Liver (tissue), 10 donors: ENCODE measurements around the gene NHS. TPM values are rescaled to one million over a fixed set of nuclear protein-coding genes. Genes with fewer than 3 reads are reported as not detected.

Experiments used
- DNase-seq: peaks from one replicate; pipeline ENCODE4 v3.0.0-alpha.2; 2017; ENCODE audit warnings: low spot score
- H3K27ac ChIP-seq, 2 donors: one replicate each; pipeline ENCODE4 v1.7.0; 2013; ENCODE audit warnings: inconsistent platforms in 2 of 2, low read length in 2 of 2, control low read depth in 1 of 2, low read depth in 1 of 2, mild to moderate bottlenecking in 1 of 2
- H3K27me3 ChIP-seq, 4 donors: one replicate each; pipeline versions ENCODE4 v1.6.1 to v1.7.0; 2013; ENCODE audit warnings: low read length in 3 of 4, inconsistent platforms in 1 of 4, mild to moderate bottlenecking in 1 of 4, moderate library complexity in 1 of 4; ENCODE audit not compliant: control insufficient read depth in 4 of 4, insufficient read depth in 4 of 4
- H3K36me3 ChIP-seq, 4 donors: one replicate each; pipeline versions ENCODE4 v1.6.1 to v1.7.0; 2013; ENCODE audit warnings: low read length in 3 of 4, mild to moderate bottlenecking in 3 of 4, low read depth in 1 of 4, moderate library complexity in 1 of 4; ENCODE audit not compliant: control insufficient read depth in 4 of 4, insufficient read depth in 3 of 4
- H3K4me1 ChIP-seq, 4 donors: one replicate each; pipeline versions ENCODE4 v1.6.1 to v1.7.0; 2013; ENCODE audit warnings: low read length in 3 of 4, mild to moderate bottlenecking in 3 of 4, moderate library complexity in 1 of 4; ENCODE audit not compliant: control insufficient read depth in 4 of 4, insufficient read depth in 4 of 4
- H3K4me3 ChIP-seq, 3 donors: one replicate each; pipeline versions ENCODE4 v1.6.1 to v1.7.0; 2013; ENCODE audit warnings: low read length in 3 of 3, control low read depth in 1 of 3, low read depth in 1 of 3, mild to moderate bottlenecking in 1 of 3
- H3K9ac ChIP-seq, 2 donors: one replicate each; pipeline ENCODE4 v1.7.0; 2013; ENCODE audit warnings: low read length in 2 of 2, mild to moderate bottlenecking in 2 of 2, moderate library complexity in 2 of 2, control low read depth in 1 of 2, low read depth in 1 of 2
- H3K9me3 ChIP-seq, 4 donors: one replicate each; pipeline versions ENCODE4 v1.6.1 to v1.7.0; 2013; ENCODE audit warnings: low read length in 3 of 4; ENCODE audit not compliant: control insufficient read depth in 4 of 4
- GABPA ChIP-seq, 2 donors: IDR thresholded peaks in 1 of 2; conservative IDR thresholded peaks in 1 of 2; 2 replicates each; pipeline ENCODE4 v1.6.1; 2016; ENCODE audit warnings: antibody characterized with exemption in 2 of 2, mild to moderate bottlenecking in 1 of 2, moderate library complexity in 1 of 2
- JUND ChIP-seq, 2 donors: IDR thresholded peaks; 2 replicates each; pipeline ENCODE4 v1.6.1; 2016; ENCODE audit warnings: antibody characterized with exemption in 2 of 2
- NR2F2 ChIP-seq: IDR thresholded peaks from 2 replicates; pipeline ENCODE4 v1.6.1; 2016; ENCODE audit warnings: antibody characterized with exemption
- RXRA ChIP-seq, 2 donors: IDR thresholded peaks; 2 replicates each; pipeline ENCODE4 v1.6.1; 2017 to 2018; ENCODE audit warnings: antibody characterized with exemption in 2 of 2, mild to moderate bottlenecking in 1 of 2
- YY1 ChIP-seq: IDR thresholded peaks from 2 replicates; pipeline ENCODE4 v1.6.1; 2016; ENCODE audit warnings: antibody characterized with exemption, mild to moderate bottlenecking
- WGBS: extraction: QIAGEN DNeasy Blood & Tissue Kit; methylation state at CpG from one replicate; pipeline ENCODE4 v1.1.7; 2013; 5-methylcytosine and 5-hydroxymethylcytosine counted together
- polyA plus RNA-seq, 2 donors: library from polyadenylated mRNA; stranded (reverse) in 1 of 2; unstranded in 1 of 2; fragments of 200-250 nt in 1 of 2; fragments of >200 nt in 1 of 2; fragmentation: Nextera tagmentation in 1 of 2; extraction: Ambion mirVana in 1 of 2; gene quantifications; one replicate each; pipeline versions ENCODE4 v1.2.1 to v1.2.3, GENCODE V29; 2013 to 2015
- small RNA-seq: library from RNA; depleted of rRNA; stranded (forward); fragments of <200 nt; gene quantifications from one replicate; pipeline ENCODE3, GENCODE V24; 2014
- total RNA-seq, 2 donors: library from RNA; depleted of rRNA; stranded (reverse); fragments of >200 nt; gene quantifications; one replicate each; pipeline ENCODE4 v1.2.3, GENCODE V29; 2014
- TF ChIP-seq, protein P1 (sequence below): IDR thresholded peaks from 2 replicates; pipeline ENCODE4 v1.6.1; 2016; ENCODE audit warnings: antibody characterized with exemption
- donor health status: healthy.
- donor health status: healthy.
- donor health status: healthy.
- donor health status: healthy.
- donor health status: healthy.

NHS gene
- total and polyA plus RNA-seq, 4 donors: 0.03 to 0.17 (median 0.10) TPM

DNA sequence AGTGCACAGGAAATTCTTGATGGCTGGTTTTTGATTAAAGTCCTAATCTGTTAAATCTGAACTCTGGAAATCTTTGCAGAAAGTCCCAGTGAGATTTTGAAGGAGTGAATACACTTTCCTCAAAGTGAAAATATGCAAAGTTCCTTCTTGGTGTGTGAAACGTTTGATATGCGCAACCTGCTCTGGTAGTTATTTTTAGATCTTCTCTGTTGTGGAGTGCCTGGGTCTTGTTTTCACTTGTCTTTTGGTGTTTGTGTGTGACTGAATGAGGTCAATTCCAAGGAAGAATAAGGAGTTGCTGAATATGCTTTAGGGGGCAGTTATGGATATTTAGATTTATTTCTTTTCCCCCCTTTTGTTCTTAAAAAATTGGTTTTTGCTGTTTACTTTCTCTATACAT is 404.0 kb downstream of the NHS start (continued):
- TF ChIP-seq GABPA (IDR thresholded peaks at IDR 0.05 in 1 of 2, conservative IDR thresholded peaks at IDR 0.05 in 1 of 2): no peak
- TF ChIP-seq, protein P1, sequence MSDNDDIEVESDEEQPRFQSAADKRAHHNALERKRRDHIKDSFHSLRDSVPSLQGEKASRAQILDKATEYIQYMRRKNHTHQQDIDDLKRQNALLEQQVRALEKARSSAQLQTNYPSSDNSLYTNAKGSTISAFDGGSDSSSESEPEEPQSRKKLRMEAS: no peak
- TF ChIP-seq NR2F2: no peak
- TF ChIP-seq JUND (IDR thresholded peaks at IDR 0.05): no peak
- no peak for TF ChIP-seq YY1

- WGBS: 91% methylated on average over 4 of the region's 4 CpGs
- no peaks in the 10 kb centered on the region for H3K4me1 ChIP-seq
- no peaks in the 10 kb centered on the region for H3K27me3 ChIP-seq
- peaks cover 0 to 7% (median 3%) of the 10 kb centered on the region in 4 donors for H3K9me3 ChIP-seq
- no peak for TF ChIP-seq RXRA (IDR thresholded peaks at IDR 0.05)
- H3K9ac ChIP-seq: no peak overlapping the region
- H3K27ac ChIP-seq: no peak overlapping the region
- DNase-seq: no peak
- no peak overlapping the region for H3K4me3 ChIP-seq
- no peaks in the 10 kb centered on the region for H3K36me3 ChIP-seq
These were observed 404.4 kb downstream of the NHS start for GRCh38 chrX:17779434-17779833.

Small RNA genes within 50 kb of the gene (small RNA-seq; reads per million reads assigned to genes)
- gene MIR4768 (not detected), gene RF01210 (not detected)
